M059J (cell line): ENCODE measurements around the gene TPP2. TPM values are rescaled to one million over a fixed set of nuclear protein-coding genes. Genes with fewer than 3 reads are reported as not detected.

ENCODE experiments used
- DNase-seq: peaks from one replicate; pipeline ENCODE4 v3.0.0-alpha.2; 2012; ENCODE audit warnings: low read depth
- total RNA-seq: library from RNA; depleted of rRNA; stranded (reverse); fragments of >200 nt; shearing (Covaris generic); gene quantifications from 2 replicates; pipeline ENCODE4 v1.2.3, GENCODE V29; 2014

The TPP2 gene
- total RNA-seq, 1 experiment from 2014 or later: 34.4 TPM

GRCh38 chr13:102657630-102658029 is 60.8 kb downstream of the TPP2 start:
- DNase-seq: no peak

- DNase-seq: no peak
These were observed 61.9 kb downstream of the TPP2 start for GRCh38 chr13:102658660-102659059.

- no peak for DNase-seq
These were observed 62.5 kb downstream of the TPP2 start for GRCh38 chr13:102659168-102659713.

- no peak for DNase-seq
These were observed 70.2 kb downstream of the TPP2 start for GRCh38 chr13:102667023-102667422.

GRCh38 chr13:102667911-102668310 is 71.1 kb downstream of the TPP2 start:
- no peak for DNase-seq

- DNase-seq: no peak
These were observed 73.3 kb downstream of the TPP2 start for GRCh38 chr13:102670130-102670529.

- DNase-seq: no peak
These were observed 78.3 kb downstream of the TPP2 start for GRCh38 chr13:102675115-102675514.

GRCh38 chr13:102677122-102677521 is 80.3 kb downstream of the TPP2 start:
- no peak for DNase-seq

GRCh38 chr13:102678339-102679107 is 81.7 kb downstream of the TPP2 start:
- DNase-seq: no peak

GRCh38 chr13:102679449-102680132 is 82.8 kb downstream of the TPP2 start:
- no peak for DNase-seq

GRCh38 chr13:102680133-102680717 is 83.4 kb downstream of the TPP2 start:
- no peak for DNase-seq

GRCh38 chr13:102680842-102681740 is 84.3 kb downstream of the TPP2 start:
- DNase-seq: peak; percentile 5

- no peak for DNase-seq
These were observed 85.4 kb downstream of the TPP2 start for GRCh38 chr13:102682211-102682610.

- no peak for DNase-seq
These were observed 85.9 kb downstream of the TPP2 start for GRCh38 chr13:102682727-102683126.

- no peak for DNase-seq
These were observed 86.9 kb downstream of the TPP2 start for GRCh38 chr13:102683637-102684036.

GRCh38 chr13:102686024-102686423 is 89.2 kb downstream of the TPP2 start:
- no peak for DNase-seq

GRCh38 chr13:102687520-102687919 is 90.7 kb downstream of the TPP2 start:
- DNase-seq: no peak

- no peak for DNase-seq
These were observed 91.7 kb downstream of the TPP2 start for GRCh38 chr13:102688306-102688973.

GRCh38 chr13:102690883-102691282 is 94.1 kb downstream of the TPP2 start:
- no peak for DNase-seq

GRCh38 chr13:102692491-102692826 is 95.7 kb downstream of the TPP2 start:
- DNase-seq: no peak

GRCh38 chr13:102693250-102693649 is 96.5 kb downstream of the TPP2 start:
- DNase-seq: no peak
